HT1080 (cell line): ENCODE measurements around the gene GRIK2. TPM values are rescaled to one million over a fixed set of nuclear protein-coding genes. Genes with fewer than 3 reads are reported as not detected.
A peak's percentile ranks its signal among the peaks of the same experiment; 100 is the strongest.

Experiments used
- DNase-seq: peaks from one replicate; pipeline ENCODE4 v3.0.0-alpha.2; 2015; ENCODE audit warnings: low read depth
- total RNA-seq: library from RNA; depleted of rRNA; stranded (reverse); fragments of >200 nt; shearing (Covaris generic); gene quantifications from 2 replicates; pipeline ENCODE4 v1.2.3, GENCODE V29; 2014

Gene GRIK2
- total RNA-seq, 1 experiment from 2014 or later = not detected

DNA sequence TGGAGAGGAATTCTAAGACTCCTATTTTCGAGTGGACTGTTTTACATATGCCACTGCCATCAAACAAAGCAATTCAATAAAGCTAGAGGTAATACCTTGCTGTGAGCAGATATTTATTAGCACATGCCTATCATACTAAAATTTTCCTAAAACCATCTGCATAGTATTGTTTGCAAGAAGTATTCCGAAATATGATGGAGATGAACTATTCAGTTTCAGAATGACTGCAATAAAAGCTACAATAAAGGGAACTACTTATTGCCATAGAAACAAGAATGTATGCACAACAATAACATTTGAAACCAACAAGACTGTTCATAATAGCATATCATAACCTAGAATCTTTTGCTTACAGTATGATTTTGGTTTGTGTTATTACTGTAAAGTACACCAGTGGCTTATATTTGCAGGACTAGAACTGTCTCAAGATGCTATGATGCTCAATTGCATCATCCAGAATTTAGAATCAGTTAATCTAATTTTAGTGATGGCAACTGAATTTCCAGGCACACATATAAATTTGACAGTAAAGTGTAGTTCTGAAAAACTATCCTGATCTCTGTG lies 144.3 kb downstream of the GRIK2 start:
- no peak for DNase-seq

GRCh38 chr6:101539510-101540245 lies 146.2 kb downstream of the GRIK2 start:
- peak; percentile 60 for DNase-seq

DNA sequence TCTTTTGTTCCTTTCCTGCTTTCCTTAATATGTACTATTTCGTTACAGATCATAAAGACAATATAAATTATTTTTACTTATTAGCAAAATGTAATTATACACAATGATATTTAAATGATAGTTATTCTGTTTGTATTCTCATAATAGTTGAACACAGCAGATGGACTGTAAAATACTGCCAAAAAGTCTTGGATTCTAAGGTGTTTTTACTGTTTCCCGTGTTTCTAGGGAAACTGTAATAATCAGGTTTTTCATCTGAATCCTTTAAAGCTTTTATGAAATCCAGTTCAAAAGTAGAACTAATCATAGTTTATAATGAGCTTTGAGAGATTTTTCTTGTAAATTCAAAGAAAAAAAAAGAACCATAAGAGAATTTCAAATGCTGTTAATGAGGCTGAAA lies 148.4 kb downstream of the GRIK2 start:
- no peak for DNase-seq

GRCh38 chr6:101543796-101544195 lies 150.3 kb downstream of the GRIK2 start:
- DNase-seq = no peak

DNA sequence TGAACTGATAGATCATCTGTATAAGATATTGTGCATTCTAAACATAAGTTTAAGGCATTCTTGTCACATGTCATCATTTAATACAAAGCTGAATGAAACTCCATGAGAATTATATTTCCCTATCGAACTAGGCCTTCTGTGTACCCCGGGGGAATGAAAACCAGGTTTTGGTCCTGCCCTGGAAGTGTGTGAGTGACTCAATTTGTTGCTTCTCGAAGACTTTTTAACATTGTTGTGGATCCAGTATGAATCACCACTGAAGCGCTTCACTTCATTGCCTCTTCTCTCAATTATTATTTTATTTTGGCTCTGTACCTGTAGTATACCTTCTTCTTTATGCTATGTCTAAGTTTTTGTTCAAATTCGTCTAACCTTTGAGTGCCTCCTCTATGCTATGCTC lies 150.8 kb downstream of the GRIK2 start:
- no peak for DNase-seq

DNA sequence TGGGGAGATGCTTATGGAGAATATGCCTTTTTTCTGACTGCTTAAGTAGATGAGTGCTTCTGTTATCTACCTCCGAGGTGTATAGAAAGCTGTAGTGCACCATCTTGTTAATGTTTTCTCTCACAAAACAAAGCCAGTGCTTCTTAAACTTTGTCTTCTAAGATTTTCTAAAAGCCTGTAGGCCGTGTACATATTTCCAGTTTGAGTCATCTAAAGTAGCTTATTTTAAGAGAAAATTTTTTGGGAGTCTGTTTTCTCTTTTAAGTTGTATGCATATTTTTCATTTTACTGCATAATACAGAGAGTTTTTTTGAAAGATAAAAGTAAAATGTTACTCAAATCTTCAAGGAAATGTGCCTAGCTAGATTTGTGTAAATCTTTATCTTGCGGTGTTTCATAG lies 151.7 kb downstream of the GRIK2 start:
- no peak for DNase-seq

- no peak for DNase-seq
Observed at GRCh38 chr6:101550451-101550850, 156.9 kb downstream of the GRIK2 start.

DNA sequence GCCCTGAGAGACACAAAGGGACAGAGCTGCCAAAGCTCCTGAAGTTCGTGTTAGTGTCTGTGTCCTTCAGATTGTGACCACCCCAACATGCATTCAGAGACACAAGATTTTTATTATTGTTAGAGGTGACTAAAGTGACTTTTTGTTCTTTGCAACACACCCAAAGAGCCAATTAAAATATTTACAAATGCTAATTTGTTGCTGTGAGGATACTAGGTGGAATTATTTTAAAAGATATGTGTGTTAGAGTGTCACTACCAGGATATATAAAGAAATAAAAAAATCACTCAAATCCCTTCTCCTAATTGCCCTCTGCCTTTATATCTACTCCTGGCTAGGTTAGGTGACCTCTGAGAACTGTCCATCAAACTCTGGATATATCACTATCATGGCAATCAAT lies 160.7 kb downstream of the GRIK2 start:
- no peak for DNase-seq

- DNase-seq = no peak
Observed at GRCh38 chr6:101558712-101559111, 165.2 kb downstream of the GRIK2 start.

DNA sequence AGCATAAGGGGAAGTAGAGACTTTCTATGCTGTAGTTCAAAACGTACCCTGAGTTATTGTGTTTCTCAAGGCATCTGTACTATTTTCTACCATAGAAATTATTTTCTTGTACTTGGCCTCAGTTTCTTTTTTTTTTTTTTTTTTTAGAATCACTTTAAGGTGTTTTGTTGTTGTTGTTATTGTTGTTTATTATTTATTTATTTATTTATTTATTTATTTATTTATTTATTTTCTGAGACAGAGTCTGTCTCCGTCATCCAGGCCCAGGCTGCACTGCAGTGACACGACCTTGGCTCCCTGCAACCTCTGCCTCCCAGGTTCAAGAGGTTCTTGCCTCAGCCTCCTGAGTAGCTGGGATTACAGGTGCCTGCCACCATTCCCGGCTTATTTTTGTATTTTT lies 179.1 kb downstream of the GRIK2 start:
- no peak for DNase-seq

- DNase-seq = no peak
Observed at GRCh38 chr6:101577091-101577490, 183.6 kb downstream of the GRIK2 start.

- DNase-seq = no peak
Observed at GRCh38 chr6:101578306-101578705, 184.8 kb downstream of the GRIK2 start.

- DNase-seq = no peak
Observed at GRCh38 chr6:101582792-101583191, 189.3 kb downstream of the GRIK2 start.

DNA sequence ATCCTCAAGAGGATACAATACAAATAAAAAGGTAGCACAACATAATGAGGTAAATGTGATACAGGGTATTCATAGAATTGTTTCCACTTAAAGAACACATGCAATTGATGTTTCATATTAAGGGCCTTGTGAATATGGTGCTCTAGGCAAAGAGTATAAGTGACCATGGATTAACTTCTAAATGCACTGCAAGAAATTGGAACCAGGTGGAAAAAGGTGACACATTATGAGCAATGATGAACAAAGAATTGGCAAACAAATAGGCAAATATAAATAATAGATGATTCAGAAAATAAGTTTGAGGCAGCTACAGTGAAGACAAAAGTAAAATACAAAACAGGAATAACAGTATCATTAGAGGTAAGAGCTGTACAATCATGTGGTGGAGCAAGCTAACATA lies 192.0 kb downstream of the GRIK2 start:
- no peak for DNase-seq

DNA sequence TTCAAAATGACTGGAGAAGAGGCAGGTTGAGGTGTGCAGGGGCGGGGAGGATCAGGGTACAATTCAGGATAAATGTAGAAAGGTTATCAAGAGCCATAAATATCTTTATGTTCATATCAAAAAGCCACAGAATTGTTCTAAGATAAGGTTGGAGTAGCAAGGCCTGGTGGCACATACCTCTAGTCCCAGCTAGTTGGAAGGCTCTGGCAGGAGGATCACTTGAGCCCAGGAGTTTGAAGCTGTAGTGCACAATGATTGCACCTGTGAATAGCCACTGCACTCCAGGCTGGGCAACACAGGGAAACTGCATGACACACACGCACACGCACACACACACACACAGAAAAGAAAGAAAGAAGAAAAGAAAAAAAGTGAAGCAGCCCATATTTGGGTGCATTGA lies 194.8 kb downstream of the GRIK2 start:
- DNase-seq = no peak

- no peak for DNase-seq
Observed at GRCh38 chr6:101595276-101595675, 201.8 kb downstream of the GRIK2 start.

GRCh38 chr6:101597693-101598092 lies 204.2 kb downstream of the GRIK2 start:
- peak; percentile 61 for DNase-seq

- no peak for DNase-seq
Observed at GRCh38 chr6:101605426-101605825, 211.9 kb downstream of the GRIK2 start.

- DNase-seq = peak; percentile 74
Observed at GRCh38 chr6:101605874-101606273, 212.4 kb downstream of the GRIK2 start.

DNA sequence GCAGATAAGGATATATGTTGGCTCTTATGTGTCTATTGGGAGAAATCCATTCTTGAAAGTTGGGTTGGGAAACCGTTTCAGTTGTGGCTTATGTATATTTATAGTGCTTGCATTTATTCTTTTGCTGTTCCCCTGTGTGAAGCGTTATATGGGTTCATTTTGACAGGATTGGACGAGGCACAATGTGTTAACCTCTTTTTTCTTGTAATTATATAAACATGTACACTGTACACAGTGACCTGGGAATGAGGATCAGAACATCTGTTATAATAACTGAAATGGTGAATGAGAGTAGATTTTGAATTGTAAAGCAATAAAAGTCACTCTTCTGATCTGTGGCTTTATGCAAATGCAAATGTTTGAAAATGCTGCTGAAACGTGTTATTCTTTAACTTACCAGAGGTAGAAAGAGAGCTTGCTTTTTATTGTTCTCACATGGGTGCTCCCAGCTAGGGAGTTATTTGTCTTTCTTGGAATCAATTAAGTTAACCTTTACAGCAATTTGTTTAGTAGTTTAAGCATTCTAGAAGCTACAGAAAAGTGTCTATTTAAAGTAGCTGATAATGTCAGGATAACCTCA lies 213.7 kb downstream of the GRIK2 start:
- no peak for DNase-seq

GRCh38 chr6:101608703-101609102 lies 215.2 kb downstream of the GRIK2 start:
- DNase-seq = no peak

- DNase-seq = no peak
Observed at GRCh38 chr6:101613556-101613955, 220.0 kb downstream of the GRIK2 start.

DNA sequence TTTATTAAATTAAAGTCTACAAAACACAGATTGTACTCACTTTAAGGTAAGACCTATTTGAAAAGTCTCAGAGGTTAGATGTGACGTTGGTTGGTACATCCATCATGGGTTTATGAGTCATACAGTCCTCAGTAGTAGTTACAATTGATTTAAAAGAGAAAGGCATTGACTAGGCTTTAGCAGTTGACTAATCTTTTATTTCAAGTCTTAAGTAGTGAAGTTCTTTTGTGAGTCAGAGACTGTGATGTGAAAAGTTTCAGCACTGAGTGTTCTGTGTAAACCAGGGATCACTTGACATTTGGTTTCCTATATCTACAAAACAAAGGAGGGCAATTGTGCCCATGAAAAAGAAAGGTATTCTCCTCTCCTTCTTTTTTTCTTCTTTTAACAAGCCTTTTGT lies 221.3 kb downstream of the GRIK2 start:
- DNase-seq = peak; percentile 92
